Measurements from ENCODE around the gene RNF14.

- TF ChIP-seq CBX2 (IDR thresholded peaks at IDR 0.05; ENCODE audit: insufficient read depth, low read length, poor library complexity, severe bottlenecking), result no peak
- no peak for TF ChIP-seq PREB (CRISPR knock-in tag; IDR thresholded peaks at IDR 0.05)
- TF ChIP-seq ZNF140 (CRISPR knock-in tag; IDR thresholded peaks at IDR 0.05), result no peak
- TF ChIP-seq TAF7 (tag; IDR thresholded peaks at IDR 0.05), result no peak
- TF ChIP-seq SMARCC2 (IDR thresholded peaks at IDR 0.05; ENCODE audit: low read depth), result no peak
- no peak for TF ChIP-seq GATA2 (CRISPR knock-in tag; IDR thresholded peaks at IDR 0.05)
These were observed 66.1 kb downstream of the RNF14 start for GRCh38 chr5:142034994-142035393.

Measured in K562 (cell line).